ENCODE measurements around the gene OR2AE1. TPM values are rescaled to one million over a fixed set of nuclear protein-coding genes. Genes with fewer than 3 reads are reported as not detected.

OR2AE1 gene
- total and polyA plus RNA-seq, 2 experiments from 2014 or later: not detected

GRCh38 chr7:99839287-99840021 is 37.4 kb downstream of the OR2AE1 start:
- Histone ChIP-seq H3K36me3 (no peaks in the 10 kb centered on the region), H3K27ac (no peak overlapping the region), H3K4me3 (no peak overlapping the region), H3K4me1 (ENCODE audit: low read depth) (peaks cover 1% of the 10 kb centered on the region), H3K27me3 (no peaks in the 10 kb centered on the region), H3K9me3 (ENCODE audit: low read depth) (no peaks in the 10 kb centered on the region)
- TF ChIP-seq CTCF (IDR thresholded peaks at IDR 0.05; ENCODE audit: low read depth, low read length): no peak
- no peak for DNase-seq (ENCODE audit: low read depth in 1 of 2, low spot score in 1 of 2)

- no peak for TF ChIP-seq CTCF (IDR thresholded peaks at IDR 0.05; ENCODE audit: low read depth, low read length)
- Histone ChIP-seq H3K27me3 (no peaks in the 10 kb centered on the region), H3K9me3 (ENCODE audit: low read depth) (no peaks in the 10 kb centered on the region), H3K27ac (no peak overlapping the region), H3K36me3 (no peaks in the 10 kb centered on the region), H3K4me1 (ENCODE audit: low read depth) (peaks cover 14% of the 10 kb centered on the region), H3K4me3 (no peak overlapping the region)
- DNase-seq (ENCODE audit: low read depth in 1 of 2, low spot score in 1 of 2): peak in 1 of 2 donors; percentile 15
Measured at GRCh38 chr7:99837649-99838361, 39.0 kb downstream of the OR2AE1 start.

GRCh38 chr7:99835189-99835588 is 41.6 kb downstream of the OR2AE1 start:
- peaks cover 14% of the 10 kb centered on the region for H3K4me1 ChIP-seq (ENCODE audit: low read depth)
- DNase-seq (ENCODE audit: low read depth in 1 of 2, low spot score in 1 of 2): no peak
- H3K36me3 ChIP-seq: no peaks in the 10 kb centered on the region
- no peaks in the 10 kb centered on the region for H3K27me3 ChIP-seq
- H3K27ac ChIP-seq: no peak overlapping the region
- no peak overlapping the region for H3K4me3 ChIP-seq
- no peak for TF ChIP-seq CTCF (IDR thresholded peaks at IDR 0.05; ENCODE audit: low read depth, low read length)
- H3K9me3 ChIP-seq (ENCODE audit: low read depth): no peaks in the 10 kb centered on the region

GRCh38 chr7:99834382-99834781 is 42.5 kb downstream of the OR2AE1 start:
- no peak for DNase-seq (ENCODE audit: low read depth in 1 of 2, low spot score in 1 of 2)
- H3K27ac ChIP-seq: no peak overlapping the region
- H3K4me3 ChIP-seq: no peak overlapping the region
- H3K4me1 ChIP-seq (ENCODE audit: low read depth): peaks cover 14% of the 10 kb centered on the region
- no peaks in the 10 kb centered on the region for H3K9me3 ChIP-seq (ENCODE audit: low read depth)
- H3K27me3 ChIP-seq: no peaks in the 10 kb centered on the region
- H3K36me3 ChIP-seq: no peaks in the 10 kb centered on the region
- TF ChIP-seq CTCF (IDR thresholded peaks at IDR 0.05; ENCODE audit: low read depth, low read length): no peak

GRCh38 chr7:99833289-99833877 is 43.5 kb downstream of the OR2AE1 start:
- H3K9me3 ChIP-seq (ENCODE audit: low read depth): no peaks in the 10 kb centered on the region
- H3K27me3 ChIP-seq: no peaks in the 10 kb centered on the region
- peak overlapping the region; percentile 21 for H3K27ac ChIP-seq
- H3K4me1 ChIP-seq (ENCODE audit: low read depth): peaks cover 14% of the 10 kb centered on the region
- peak in 1 of 2 donors; percentile 12 for DNase-seq (ENCODE audit: low read depth in 1 of 2, low spot score in 1 of 2)
- TF ChIP-seq CTCF (IDR thresholded peaks at IDR 0.05; ENCODE audit: low read depth, low read length): no peak
- H3K36me3 ChIP-seq: no peaks in the 10 kb centered on the region
- no peak overlapping the region for H3K4me3 ChIP-seq
